GM19035 (cell line): ENCODE measurements around the gene GALNT9.
"Not testable (repeated sequence)": the region's sequence is repeated elsewhere in the genome, so short reads cannot be mapped to it uniquely, and the experiment has no call there.

Source experiments
- ATAC-seq: cut with Tn5 transposase; IDR thresholded peaks from one replicate; pipeline ENCODE4 v1.9.1; 2021; ENCODE audit not compliant: unreplicated experiment

The GALNT9 gene

DNA sequence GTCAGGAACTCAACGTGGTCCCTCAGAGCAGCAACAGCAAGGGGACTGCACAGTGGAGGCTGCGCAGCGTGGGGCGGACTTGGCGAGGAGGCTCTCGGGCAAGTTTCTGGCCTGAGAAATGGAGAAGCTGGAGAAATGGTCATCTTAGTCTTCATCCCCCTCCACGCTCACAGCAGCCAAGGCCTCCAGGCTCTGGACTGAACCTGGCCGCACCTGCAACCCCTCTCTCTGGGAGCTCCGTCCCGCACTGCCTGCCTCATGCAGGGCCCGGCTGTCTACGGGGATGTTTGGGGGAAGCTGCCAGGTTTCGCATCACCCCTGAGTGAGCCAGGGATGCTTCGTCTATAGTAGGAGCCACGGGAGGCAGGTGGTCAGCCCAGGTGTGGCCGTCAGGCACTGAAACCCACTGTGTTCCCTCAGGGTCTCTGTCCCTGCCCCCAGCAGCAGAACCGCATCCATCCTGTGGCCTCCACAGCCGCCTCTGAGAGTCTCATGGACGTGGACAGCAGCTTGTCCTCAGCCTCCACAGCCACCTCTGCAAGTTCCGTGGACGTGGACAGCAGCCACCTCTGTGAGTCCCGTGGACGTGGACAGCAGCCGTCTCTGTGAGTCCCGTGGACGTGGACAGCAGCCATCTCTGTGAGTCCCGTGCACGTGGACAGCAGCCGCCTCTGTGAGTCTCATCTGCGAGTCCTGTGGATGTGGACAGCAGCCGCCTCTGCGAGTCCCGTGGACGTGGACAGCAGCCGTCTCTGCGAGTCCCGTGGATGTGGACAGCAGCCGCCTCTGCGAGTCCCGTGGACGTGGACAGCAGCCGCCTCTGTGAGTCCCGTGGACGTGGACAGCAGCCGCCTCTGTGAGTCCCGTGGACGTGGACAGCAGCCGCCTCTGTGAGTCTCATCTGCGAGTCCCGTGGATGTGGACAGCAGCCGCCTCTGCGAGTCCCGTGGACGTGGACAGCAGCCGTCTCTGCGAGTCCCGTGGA lies 29.1 kb upstream of the GALNT9 start:
- ATAC-seq: not testable (repeated sequence)

- ATAC-seq: no peak
These were observed 28.3 kb upstream of the GALNT9 start for GRCh38 chr12:132357623-132358186.

DNA sequence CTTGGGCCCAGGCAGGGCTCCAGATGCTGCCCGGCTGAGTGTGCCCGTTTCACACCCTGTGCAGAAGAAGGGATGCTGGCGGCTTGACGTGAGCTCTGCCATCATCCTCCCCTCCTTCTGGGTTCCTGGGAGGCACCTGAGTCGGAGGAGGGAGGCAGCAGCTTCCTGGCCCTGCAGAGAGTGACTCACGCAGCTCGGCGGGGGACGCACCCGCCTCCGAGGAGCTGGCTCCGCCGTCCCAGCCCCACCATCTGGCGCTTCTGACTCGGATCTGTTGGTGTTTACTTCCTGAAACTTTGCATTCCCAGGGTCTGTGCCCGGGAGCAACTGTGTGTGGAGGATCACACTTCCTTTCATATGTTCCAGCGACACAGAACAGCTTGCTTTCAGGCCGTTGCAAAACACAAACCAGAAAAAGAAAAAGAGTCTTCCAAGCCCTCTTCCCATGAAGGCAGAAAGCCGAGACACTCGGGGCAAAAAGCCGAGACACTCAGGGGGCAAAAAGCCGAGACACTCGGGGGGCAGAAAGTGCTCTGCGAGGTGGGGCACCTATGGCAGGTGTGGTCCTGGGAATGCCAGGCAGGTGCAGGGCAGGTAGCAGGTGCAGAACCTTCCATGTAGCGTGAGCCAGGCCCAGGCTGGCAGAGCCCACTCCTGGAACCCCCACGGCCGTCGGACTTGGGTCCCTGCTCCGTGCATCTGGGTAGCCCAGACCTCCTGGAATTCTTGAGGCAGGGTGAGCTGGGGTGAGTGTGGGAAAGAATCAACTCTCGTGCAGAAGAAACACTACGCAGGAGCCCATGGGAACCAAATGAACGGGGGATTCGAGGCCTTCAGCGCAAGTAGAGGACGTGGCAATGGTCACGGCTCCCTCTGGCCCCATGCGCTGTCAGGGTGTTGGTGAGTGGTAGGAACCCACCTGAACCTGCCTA lies 27.6 kb upstream of the GALNT9 start:
- no peak for ATAC-seq

DNA sequence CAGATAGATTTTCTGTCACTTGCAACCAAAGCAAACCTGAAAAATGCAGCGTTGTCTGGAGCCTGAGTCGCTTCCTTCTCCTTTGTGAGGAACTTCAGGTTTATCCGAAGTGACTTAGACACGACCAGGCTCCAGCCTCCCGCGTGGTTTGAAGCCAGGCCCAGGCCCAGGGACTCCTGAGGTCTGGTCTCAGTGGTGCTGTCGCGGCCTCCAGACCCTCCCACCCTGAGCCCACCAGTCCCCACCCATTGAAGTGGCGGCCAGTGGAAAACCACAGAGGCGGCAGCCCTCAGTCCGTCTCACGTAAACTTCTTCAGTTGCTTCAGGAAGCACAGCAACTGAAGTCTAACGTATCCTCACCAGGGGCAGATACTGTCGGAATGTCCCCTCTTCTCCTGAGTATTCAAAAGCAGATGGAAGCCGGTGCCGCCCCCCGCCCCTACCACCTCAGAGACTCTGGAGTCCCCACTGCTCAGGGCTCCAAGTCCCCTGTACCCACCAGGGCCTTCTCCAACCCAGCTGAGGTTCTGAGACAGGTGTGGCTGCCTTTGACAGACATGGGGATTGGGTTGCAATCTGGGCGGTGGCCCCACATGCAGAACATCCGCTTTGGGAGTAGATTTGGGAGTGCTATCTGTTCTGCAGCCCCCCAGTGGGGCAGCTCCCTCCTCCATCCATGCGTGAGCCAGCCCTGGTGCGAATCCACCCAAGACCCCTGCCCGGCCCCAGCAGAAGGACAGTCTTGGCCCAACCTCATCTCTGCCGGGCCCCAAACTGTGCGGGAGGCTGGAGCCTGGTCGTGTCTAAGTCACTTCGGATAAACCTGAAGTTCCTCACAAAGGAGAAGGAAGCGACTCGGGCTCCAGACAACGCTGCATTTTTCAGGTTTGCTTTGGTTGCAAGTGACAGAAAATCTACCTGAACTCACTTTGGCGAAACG lies 26.6 kb upstream of the GALNT9 start:
- no peak for ATAC-seq

- no peak for ATAC-seq
These were observed 25.7 kb upstream of the GALNT9 start for GRCh38 chr12:132354982-132355680.

- ATAC-seq: no peak
These were observed 25.0 kb upstream of the GALNT9 start for GRCh38 chr12:132354211-132354981.

DNA sequence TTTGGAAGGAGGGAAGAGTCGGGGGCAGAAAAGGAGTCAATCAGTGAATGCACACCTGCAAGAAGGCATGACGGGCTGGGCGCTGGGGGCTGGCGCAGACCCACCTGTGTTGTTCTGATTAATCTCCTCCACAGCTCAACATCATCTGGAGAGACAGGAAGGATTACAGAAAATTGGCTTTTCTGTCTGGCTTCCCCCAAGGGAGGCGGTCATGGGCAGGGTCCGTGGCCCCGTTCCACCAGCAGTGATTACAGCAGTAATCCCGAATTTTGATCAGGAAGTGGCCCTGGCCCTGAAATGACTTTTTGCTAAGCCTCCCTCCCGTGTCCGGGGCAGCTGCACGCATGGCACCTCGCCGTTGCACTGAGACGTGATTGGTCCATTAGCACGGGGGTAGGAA lies 24.4 kb upstream of the GALNT9 start:
- no peak for ATAC-seq

DNA sequence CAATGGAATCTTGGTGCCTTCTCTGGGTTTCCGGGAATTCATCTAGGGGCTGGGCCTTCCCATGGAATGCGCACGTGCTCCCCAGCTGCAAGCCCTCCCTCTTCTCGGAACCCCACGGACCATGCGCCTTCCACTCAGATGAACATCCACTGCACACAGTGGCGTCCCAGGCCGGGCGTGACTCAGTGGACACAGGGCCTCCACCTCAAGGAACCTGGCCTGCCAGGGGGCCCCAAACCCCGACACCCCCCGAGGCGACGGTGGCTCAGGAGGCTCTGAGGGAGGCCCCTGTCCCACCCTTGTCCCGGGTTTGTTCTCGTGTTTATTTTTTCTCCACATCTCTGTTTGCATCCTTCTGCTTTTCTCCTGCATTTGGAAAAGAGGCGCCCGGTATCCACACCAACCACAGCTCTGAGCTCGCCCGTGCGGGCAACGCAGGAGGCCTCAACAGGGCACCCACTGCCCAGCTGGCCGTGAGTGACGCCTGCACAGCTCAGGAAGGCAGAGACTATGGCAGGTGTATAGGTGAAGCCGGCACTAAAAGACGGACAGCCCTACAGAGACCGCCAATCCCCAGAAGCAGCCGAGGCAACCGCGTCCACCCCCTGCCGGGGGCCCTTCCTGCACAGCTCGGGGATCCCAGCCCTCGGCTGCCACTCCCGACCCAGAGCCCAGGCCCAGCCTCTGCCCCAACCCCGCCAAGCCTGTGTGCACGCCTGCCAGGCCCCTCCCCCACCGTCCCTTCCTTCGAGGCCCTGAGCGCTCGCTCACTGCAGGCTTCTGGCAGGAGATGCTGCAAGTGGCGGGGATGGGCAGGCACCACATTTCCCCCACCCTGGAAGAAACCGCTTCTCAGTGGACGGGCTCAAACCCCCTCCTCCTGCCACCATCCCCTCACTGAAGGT lies 23.8 kb upstream of the GALNT9 start:
- no peak for ATAC-seq

GRCh38 chr12:132351751-132352495 lies 22.5 kb upstream of the GALNT9 start:
- no peak for ATAC-seq

DNA sequence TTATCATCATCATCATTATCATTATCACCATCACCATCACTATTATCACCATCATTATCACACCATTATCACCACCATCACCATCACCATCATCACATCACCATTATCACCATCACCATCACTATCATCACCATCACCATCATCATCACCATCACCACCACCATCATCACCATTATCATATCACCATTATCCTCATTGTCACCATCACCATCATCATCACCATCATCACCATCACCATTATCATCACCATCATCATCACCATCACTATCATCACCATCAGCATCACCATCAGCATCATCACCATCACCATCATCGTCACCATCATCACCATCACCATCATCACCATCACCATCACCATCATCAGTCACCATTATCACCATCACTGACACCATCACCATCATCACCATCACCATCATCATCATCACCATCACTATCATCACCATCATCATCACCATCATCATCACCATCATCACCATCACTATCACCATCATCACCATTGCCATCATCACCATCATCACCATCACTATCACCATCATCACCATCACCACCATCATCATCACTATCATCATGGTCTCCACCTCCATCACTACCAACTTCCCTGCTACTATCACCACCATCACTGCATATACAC lies 20.2 kb upstream of the GALNT9 start:
- ATAC-seq: no peak

- no peak for ATAC-seq
These were observed 18.8 kb upstream of the GALNT9 start for GRCh38 chr12:132348176-132348575.

GRCh38 chr12:132347176-132347855 lies 17.9 kb upstream of the GALNT9 start:
- no peak for ATAC-seq

DNA sequence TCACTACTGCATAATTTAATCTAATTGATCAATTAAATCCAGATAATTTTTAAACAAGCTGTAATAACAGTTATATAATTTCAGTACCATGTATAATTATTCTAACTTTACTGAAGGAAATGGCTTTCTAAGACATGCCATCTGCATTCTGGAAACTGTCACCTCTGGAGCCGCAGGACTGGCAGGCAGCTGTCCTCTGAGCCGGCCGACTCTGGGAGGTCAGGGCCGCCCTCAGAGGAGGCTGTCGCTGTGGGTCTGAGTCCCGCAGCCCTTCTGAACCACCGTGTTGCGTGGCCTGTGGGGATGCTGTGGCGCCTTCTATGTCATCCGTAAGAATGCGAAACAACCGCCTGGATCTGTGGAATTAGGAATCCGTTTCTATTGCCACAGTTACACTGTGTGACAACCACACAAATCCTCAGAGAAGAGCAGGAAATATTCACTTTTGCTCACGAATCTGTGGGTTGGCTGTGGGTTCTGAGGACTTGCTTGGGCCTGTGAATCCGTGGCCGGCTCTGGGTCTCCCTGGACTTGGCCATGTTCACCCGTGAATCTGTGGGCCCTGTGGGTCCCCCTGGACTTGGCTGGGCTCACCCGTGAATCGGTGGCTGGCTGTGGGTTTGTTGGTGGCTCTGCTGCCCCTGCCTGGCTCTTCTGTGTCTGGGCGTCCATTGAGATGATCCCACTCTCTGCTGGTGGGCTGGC lies 17.2 kb upstream of the GALNT9 start:
- ATAC-seq: no peak

DNA sequence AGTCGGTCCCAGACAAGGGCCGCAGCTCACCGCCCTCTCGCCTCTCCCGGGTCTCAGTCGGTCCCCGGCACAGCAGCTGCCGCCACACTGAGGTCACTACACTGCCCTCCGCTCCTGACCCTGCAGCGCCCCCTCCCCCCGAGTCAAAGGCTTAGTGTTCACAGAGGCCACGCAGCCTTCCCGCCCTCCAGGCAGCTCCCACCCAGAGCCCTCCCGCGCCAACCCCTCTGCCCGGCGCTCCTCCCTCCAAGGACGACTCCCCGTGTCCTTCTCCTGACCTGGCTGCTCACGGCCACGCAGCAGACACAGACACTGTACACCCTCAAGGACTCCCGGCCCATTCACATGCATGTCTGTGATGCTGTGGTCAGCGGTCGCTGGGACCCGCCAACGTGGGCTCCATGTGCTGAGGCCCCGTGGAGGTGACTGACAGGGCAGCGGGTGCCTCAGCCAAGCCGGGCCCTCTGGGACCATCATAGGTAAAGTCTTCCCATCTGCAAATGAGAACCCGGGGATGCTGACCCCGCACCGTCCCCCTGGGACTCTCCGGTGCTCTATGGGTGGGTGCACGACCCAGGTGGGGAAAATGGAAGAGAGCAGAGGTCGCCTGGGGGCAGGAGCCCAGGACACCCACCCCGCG lies 16.3 kb upstream of the GALNT9 start:
- ATAC-seq: no peak

DNA sequence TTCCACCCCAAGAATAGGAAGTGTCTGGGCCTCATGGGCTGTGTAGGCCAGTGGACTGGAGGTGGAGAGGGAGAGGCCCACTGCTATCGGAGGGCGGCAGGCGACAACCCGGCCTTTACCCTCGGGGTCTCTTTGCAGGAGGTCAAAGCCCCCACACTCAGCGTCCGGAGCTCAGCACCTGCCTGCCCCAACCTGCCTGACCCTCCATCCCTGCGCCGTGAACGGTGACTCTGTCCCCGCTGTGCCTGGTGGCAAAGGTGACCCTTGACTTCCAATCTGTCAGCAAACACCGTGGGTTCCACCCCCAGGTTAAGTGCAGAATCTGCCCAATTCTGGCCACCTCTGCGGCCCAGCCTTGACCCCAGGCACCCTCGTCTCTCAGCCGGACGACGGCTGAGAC lies 15.7 kb upstream of the GALNT9 start:
- no peak for ATAC-seq
